Measurements from ENCODE around the gene LRRC36. TPM values are rescaled to one million over a fixed set of nuclear protein-coding genes. Genes with fewer than 3 reads are reported as not detected.

LRRC36 gene
- total and polyA plus RNA-seq, 10 donors: 0.46 to 2.3 (median 0.74) TPM; not detected in 3

DNA sequence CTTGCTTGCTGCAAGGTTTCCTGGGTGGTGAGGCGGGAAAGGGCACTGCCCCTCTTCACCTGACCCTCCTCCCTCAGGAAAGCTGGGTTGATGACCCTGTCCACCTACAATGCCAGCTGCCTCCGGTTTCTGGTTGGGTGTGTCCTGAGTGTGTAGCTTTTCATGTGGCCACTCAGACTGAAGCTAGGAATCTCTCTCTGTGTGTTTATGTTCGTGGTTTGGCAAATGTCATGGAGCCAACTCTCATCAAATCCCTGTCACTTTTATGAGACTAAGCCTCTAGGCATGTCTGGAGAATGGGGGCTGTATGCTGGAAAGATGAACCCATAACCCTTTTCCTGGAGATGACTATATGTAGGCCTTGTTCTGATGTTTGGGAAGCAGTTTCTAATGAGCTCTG lies 30.2 kb upstream of the LRRC36 start:
- intact Hi-C loops (cut with DNase I; ENCODE audit: low total_unique reads): no loop called here
- no peaks in the 10 kb centered on the region for H3K36me3 ChIP-seq
- WGBS, 5 donors: 53 to 79% (median 71%) methylated on average over 3 of the region's 3 CpGs

DNA sequence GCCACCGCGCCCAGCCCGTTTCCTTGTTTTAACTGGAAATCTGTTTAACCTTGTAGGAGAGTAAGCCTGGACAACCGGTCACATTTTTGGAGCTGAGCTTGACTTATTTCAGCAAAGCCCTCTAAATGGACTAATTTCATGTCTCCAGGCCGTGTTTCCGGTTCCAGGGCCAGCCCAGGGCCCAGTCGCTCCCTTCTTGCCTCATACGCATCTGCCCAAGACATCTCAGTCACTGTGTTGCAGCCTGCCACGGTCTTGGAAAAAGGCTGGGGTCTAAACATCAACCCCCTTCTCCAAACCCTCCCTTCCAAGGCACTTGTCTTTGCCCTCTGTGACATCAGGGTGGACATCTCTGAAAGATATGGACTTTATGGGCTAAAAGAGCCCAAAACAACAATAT lies 28.3 kb upstream of the LRRC36 start:
- DNase-seq: peak; percentile 49
- intact Hi-C loops (cut with DNase I; ENCODE audit: low total_unique reads): no loop called here
- TF ChIP-seq POLR2AphosphoS5 (IDR thresholded peaks at IDR 0.05): no peak
- TF ChIP-seq, protein P1, sequence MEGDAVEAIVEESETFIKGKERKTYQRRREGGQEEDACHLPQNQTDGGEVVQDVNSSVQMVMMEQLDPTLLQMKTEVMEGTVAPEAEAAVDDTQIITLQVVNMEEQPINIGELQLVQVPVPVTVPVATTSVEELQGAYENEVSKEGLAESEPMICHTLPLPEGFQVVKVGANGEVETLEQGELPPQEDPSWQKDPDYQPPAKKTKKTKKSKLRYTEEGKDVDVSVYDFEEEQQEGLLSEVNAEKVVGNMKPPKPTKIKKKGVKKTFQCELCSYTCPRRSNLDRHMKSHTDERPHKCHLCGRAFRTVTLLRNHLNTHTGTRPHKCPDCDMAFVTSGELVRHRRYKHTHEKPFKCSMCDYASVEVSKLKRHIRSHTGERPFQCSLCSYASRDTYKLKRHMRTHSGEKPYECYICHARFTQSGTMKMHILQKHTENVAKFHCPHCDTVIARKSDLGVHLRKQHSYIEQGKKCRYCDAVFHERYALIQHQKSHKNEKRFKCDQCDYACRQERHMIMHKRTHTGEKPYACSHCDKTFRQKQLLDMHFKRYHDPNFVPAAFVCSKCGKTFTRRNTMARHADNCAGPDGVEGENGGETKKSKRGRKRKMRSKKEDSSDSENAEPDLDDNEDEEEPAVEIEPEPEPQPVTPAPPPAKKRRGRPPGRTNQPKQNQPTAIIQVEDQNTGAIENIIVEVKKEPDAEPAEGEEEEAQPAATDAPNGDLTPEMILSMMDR (IDR thresholded peaks at IDR 0.05 in 8 of 11, conservative IDR thresholded peaks at IDR 0.05 in 3 of 11): no peak
- no peak for TF ChIP-seq POLR2A (IDR thresholded peaks at IDR 0.05)

More for the DNA sequence above, 30.2 kb upstream of the LRRC36 start:
- H3K4me1 ChIP-seq: no peaks in the 10 kb centered on the region
- H3K9me3 ChIP-seq: no peaks in the 10 kb centered on the region
- peak; percentile 35 for DNase-seq
- H3K27ac ChIP-seq: no peak overlapping the region
- no peak overlapping the region for H3K4me3 ChIP-seq
- H3K27me3 ChIP-seq (replicated peaks in 1 of 7): no peaks in the 10 kb centered on the region
- TF ChIP-seq, protein P1 (IDR thresholded peaks at IDR 0.05 in 8 of 11, conservative IDR thresholded peaks at IDR 0.05 in 3 of 11): no peak
- no peak for TF ChIP-seq POLR2AphosphoS5 (IDR thresholded peaks at IDR 0.05)
- no peak for TF ChIP-seq POLR2A (IDR thresholded peaks at IDR 0.05)

DNA sequence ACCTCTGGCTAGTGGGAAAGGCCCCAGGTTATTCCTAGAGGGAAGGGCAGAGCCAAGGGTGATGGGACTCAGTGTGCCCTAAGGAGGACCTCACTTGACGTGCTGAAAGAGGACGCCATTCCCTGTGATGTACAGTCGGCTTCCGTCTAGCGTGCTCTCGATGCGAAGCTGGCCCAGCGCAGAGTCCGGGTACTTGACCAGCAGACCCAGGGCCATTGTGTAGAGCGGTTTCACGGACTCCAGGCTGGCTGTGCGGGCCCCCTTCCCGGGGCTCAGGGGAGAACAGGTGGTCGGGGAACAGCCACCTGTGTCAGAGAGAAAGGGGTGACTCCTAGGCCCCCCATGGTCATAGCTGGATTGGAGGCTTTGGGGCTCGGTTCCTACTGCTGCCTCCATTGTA lies 27.3 kb upstream of the LRRC36 start:
- DNase-seq: peak; percentile 42
- no peaks in the 10 kb centered on the region for H3K27me3 ChIP-seq (replicated peaks in 1 of 7)
- no peaks in the 10 kb centered on the region for H3K4me1 ChIP-seq
- H3K4me3 ChIP-seq: no peak overlapping the region
- no peak overlapping the region for H3K27ac ChIP-seq
- 91 to 98% (median 93%) methylated on average over 12 to 15 of the region's 15 CpGs for WGBS, 5 donors
- intact Hi-C loops (cut with DNase I; ENCODE audit: low total_unique reads): no loop called here
- TF ChIP-seq, protein P1 (IDR thresholded peaks at IDR 0.05 in 8 of 11, conservative IDR thresholded peaks at IDR 0.05 in 3 of 11): no peak
- TF ChIP-seq POLR2A (IDR thresholded peaks at IDR 0.05) (no peak), POLR2AphosphoS5 (IDR thresholded peaks at IDR 0.05) (no peak)
- H3K9me3 ChIP-seq: no peaks in the 10 kb centered on the region
- no peaks in the 10 kb centered on the region for H3K36me3 ChIP-seq

More for the DNA sequence above, 28.3 kb upstream of the LRRC36 start:
- Histone ChIP-seq H3K27ac (no peak overlapping the region), H3K36me3 (no peaks in the 10 kb centered on the region), H3K4me1 (no peaks in the 10 kb centered on the region), H3K4me3 (no peak overlapping the region), H3K9me3 (no peaks in the 10 kb centered on the region), H3K27me3 (replicated peaks in 1 of 7) (no peaks in the 10 kb centered on the region)
- 88 to 96% (median 93%) methylated on average over 9 of the region's 9 CpGs for WGBS, 5 donors

DNA sequence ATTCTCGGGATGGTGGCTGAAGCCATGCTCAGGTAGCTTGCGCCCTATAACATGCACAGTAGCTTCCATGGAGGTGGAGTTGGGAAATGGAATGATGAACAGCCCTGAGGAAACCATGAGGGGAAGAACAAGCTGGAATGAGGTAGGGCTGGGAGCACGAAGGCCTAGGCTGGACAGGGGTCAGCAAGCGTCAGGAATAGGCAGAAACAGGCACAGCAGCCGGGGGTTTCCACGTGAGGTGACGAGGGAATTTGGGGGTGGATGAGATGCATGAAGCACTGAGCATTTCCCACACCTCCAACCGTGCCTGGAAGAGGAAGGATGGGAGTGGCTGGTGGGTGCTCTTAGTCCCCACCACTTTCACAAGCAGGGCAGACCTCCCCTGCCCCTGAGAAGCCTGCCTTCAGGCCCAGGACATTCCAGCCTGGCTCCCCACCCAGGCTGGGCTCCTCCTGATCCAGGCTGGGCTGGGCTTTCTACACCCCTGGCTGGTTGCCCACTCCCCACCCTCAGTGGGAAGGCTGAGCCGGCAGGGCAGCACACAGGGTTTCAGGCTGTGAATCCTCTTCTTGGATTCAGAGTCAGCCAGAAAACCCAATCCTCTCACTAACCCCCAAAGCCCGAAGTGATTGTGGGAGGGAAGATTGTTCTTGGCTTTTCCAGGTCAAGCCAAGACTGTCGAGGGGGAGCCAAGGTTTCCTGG lies 25.4 kb upstream of the LRRC36 start:
- WGBS, 5 donors: 72 to 83% (median 78%) methylated on average over 10 to 11 of the region's 11 CpGs
- peak; percentile 56 for DNase-seq
- intact Hi-C loops (cut with DNase I; ENCODE audit: low total_unique reads): no loop called here
- Histone ChIP-seq H3K27me3 (replicated peaks in 1 of 7) (no peaks in the 10 kb centered on the region), H3K36me3 (no peaks in the 10 kb centered on the region), H3K9me3 (no peaks in the 10 kb centered on the region), H3K4me1 (no peaks in the 10 kb centered on the region), H3K4me3 (no peak overlapping the region), H3K27ac (no peak overlapping the region)
- TF ChIP-seq POLR2AphosphoS5 (IDR thresholded peaks at IDR 0.05) (no peak), POLR2A (IDR thresholded peaks at IDR 0.05) (no peak)
- TF ChIP-seq, protein P1 (IDR thresholded peaks at IDR 0.05 in 8 of 11, conservative IDR thresholded peaks at IDR 0.05 in 3 of 11): no peak
